K562 (cell line): ENCODE measurements around the gene PPIL1. TPM values are rescaled to one million over a fixed set of nuclear protein-coding genes. Genes with fewer than 3 reads are reported as not detected.

Experiments used
- BDP1 ChIP-seq: IDR thresholded peaks from 3 replicates; pipeline ENCODE4 v1.6.1; 2011; ENCODE audit not compliant: insufficient read length, insufficient read depth
- BMI1 ChIP-seq: fragments of 150-350 bp; IDR thresholded peaks from 2 replicates; pipeline ENCODE4 v1.6.1; 2014; ENCODE audit warnings: low read length
- FOXJ2 ChIP-seq: fragments of 200-800 bp; sonication (Bioruptor generic); IDR thresholded peaks from 2 replicates; pipeline ENCODE4 v1.6.1; 2016; ENCODE audit warnings: missing genetic modification characterization, missing compliant biosample characterization
- FOXK2 ChIP-seq, 2 experiments: fragments of 450-650 bp; IDR thresholded peaks in 1 of 2; conservative IDR thresholded peaks in 1 of 2; 2 replicates each; pipeline ENCODE4 v1.6.1; 2016; ENCODE audit warnings: low read depth in 2 of 2, mild to moderate bottlenecking in 1 of 2
- HMGN3 ChIP-seq: IDR thresholded peaks from 2 replicates; pipeline ENCODE4 v1.6.1; 2011; ENCODE audit warnings: borderline replicate concordance, low read depth, mild to moderate bottlenecking, mixed read lengths, low read length; ENCODE audit not compliant: insufficient read length; ENCODE audit errors: extremely low read depth
- MED1 ChIP-seq: sonication (generic); formaldehyde crosslinking; IDR thresholded peaks from 2 replicates; pipeline ENCODE4 v1.8.1; 2023; ENCODE audit warnings: missing genetic modification reagents, borderline replicate concordance
- POLR2A ChIP-seq: fragments of 450-650 bp; conservative IDR thresholded peaks from 2 replicates; pipeline ENCODE4 v1.6.1; 2016
- SNIP1 ChIP-seq: fragments of 450-650 bp; IDR thresholded peaks from 2 replicates; pipeline ENCODE4 v1.7.1; 2017; ENCODE audit warnings: low read depth, mild to moderate bottlenecking
- STAT6 ChIP-seq: sonication (generic); formaldehyde crosslinking; IDR thresholded peaks from 2 replicates; pipeline ENCODE4 v1.8.1; 2023; ENCODE audit warnings: mild to moderate bottlenecking, missing genetic modification reagents
- SUPT5H ChIP-seq: fragments of 450-650 bp; IDR thresholded peaks from 2 replicates; pipeline ENCODE4 v1.6.1; 2016
- VEZF1 ChIP-seq: fragments of 200-800 bp; sonication (Bioruptor generic); IDR thresholded peaks from 2 replicates; pipeline ENCODE4 v1.6.1; 2017; ENCODE audit warnings: missing genetic modification characterization, missing compliant biosample characterization
- ZNF384 ChIP-seq: IDR thresholded peaks from 2 replicates; pipeline ENCODE4 v1.6.1; 2012; ENCODE audit warnings: low read depth, low read length, improper control_type of control experiment
- ZNF445 ChIP-seq: fragments of 250-450 bp; sonication (Bioruptor Pico); IDR thresholded peaks from 2 replicates; pipeline ENCODE4 v1.4.0; 2020; ENCODE audit warnings: low read depth, mild to moderate bottlenecking, moderate library complexity
- polyA plus RNA-seq, 8 experiments: library from polyadenylated mRNA; depleted of rRNA in 4 of 8; stranded (reverse) in 5 of 8; unstranded in 3 of 8; fragments of >200 nt; fragmentation: Nextera tagmentation in 2 of 8; fragmentation: Illumina TruSeq in 1 of 8; extraction: Ambion mirVana in 2 of 8; extraction: Trizol in 1 of 8; gene quantifications; 2 replicates each; pipeline versions ENCODE4 v1.2.1 to v1.2.3, GENCODE V29; 2011 to 2014; ENCODE audit warnings: inconsistent platforms in 1 of 8, missing spikeins in 1 of 8
- total RNA-seq, 7 experiments: library from RNA; depleted of rRNA in 6 of 7; stranded (reverse); fragments of >200 nt in 6 of 7; fragmentation: Illumina TruSeq in 2 of 7; extraction: Trizol in 2 of 7; gene quantifications; 2 replicates each; pipeline versions ENCODE4 v1.2.1 to v1.2.3, GENCODE V29; 2011 to 2021; ENCODE audit warnings: low replicate concordance in 1 of 7
- TF ChIP-seq, protein P1 (sequence below): fragments of 200-800 bp; sonication (Bioruptor generic); IDR thresholded peaks from 2 replicates; pipeline ENCODE4 v1.6.1; 2016; ENCODE audit warnings: missing genetic modification characterization, missing compliant biosample characterization
- TF ChIP-seq, protein P2 (sequence below): fragments of 150-350 bp; conservative IDR thresholded peaks from 2 replicates; pipeline ENCODE4 v1.6.1; 2014; ENCODE audit warnings: low read length

Gene PPIL1
- total and polyA plus RNA-seq, 9 of the 15 experiments (the other 6 are each of a cell fraction or from before 2014, with no cell fraction given): 65.8 to 205 (median 130) TPM

DNA sequence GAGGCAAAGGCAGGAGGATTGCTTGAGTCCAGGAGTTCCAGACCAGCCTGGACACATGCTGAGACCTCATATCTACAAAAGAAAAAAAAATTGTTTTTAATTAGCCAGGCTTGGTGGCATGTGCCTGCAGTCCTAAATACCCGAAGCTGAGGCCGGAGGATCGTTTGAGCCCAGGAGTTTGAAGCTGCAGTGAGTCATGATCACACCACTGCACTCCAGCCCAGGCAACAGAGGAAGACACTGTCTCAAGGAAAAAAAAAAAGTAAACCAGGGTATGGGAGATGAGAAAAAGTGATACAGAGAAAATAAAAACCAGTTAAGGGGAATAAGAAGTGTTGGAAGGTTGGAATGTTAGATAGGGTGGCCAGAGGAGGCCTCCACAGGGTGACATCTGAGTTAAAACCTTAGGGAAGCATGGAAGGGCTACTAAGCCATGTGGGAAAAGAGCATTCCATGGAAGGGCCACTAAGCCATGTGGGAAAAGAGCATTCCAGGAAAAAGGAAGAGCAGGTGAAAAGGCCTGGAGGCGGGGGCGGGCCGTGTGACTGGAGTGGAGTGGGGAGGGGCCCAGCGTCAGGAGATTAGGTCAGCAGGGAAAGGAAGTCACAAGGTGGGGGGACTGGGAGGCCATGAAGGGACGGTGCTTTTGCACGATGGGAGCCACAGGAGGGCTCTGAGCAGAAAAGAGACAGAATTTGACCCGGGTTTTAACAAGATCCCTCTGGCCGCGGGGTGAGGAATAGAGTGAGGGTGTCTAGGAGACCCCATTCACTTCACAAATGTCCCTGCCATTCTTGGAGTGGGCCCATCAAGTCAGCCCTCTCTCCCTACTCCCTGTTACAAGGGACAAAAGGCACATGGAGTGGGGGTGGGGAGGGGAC lies 53.7 kb downstream of the PPIL1 start (continued):
- no peak for TF ChIP-seq STAT6 (CRISPR knock-in tag)
- TF ChIP-seq VEZF1 (CRISPR knock-in tag): peak; percentile 89
- no peak for TF ChIP-seq BDP1
- TF ChIP-seq BMI1: no peak
- TF ChIP-seq MED1: no peak
- TF ChIP-seq SNIP1: no peak
- peak; percentile 87 for TF ChIP-seq FOXJ2 (tag)
- TF ChIP-seq, protein P1, sequence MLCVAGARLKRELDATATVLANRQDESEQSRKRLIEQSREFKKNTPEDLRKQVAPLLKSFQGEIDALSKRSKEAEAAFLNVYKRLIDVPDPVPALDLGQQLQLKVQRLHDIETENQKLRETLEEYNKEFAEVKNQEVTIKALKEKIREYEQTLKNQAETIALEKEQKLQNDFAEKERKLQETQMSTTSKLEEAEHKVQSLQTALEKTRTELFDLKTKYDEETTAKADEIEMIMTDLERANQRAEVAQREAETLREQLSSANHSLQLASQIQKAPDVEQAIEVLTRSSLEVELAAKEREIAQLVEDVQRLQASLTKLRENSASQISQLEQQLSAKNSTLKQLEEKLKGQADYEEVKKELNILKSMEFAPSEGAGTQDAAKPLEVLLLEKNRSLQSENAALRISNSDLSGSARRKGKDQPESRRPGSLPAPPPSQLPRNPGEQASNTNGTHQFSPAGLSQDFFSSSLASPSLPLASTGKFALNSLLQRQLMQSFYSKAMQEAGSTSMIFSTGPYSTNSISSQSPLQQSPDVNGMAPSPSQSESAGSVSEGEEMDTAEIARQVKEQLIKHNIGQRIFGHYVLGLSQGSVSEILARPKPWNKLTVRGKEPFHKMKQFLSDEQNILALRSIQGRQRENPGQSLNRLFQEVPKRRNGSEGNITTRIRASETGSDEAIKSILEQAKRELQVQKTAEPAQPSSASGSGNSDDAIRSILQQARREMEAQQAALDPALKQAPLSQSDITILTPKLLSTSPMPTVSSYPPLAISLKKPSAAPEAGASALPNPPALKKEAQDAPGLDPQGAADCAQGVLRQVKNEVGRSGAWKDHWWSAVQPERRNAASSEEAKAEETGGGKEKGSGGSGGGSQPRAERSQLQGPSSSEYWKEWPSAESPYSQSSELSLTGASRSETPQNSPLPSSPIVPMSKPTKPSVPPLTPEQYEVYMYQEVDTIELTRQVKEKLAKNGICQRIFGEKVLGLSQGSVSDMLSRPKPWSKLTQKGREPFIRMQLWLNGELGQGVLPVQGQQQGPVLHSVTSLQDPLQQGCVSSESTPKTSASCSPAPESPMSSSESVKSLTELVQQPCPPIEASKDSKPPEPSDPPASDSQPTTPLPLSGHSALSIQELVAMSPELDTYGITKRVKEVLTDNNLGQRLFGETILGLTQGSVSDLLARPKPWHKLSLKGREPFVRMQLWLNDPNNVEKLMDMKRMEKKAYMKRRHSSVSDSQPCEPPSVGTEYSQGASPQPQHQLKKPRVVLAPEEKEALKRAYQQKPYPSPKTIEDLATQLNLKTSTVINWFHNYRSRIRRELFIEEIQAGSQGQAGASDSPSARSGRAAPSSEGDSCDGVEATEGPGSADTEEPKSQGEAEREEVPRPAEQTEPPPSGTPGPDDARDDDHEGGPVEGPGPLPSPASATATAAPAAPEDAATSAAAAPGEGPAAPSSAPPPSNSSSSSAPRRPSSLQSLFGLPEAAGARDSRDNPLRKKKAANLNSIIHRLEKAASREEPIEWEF (CRISPR knock-in tag): no peak
- 0 out of 2 replicates have a peak, but pooled peaks have one; percentile 42 for TF ChIP-seq SUPT5H
- TF ChIP-seq ZNF445 (CRISPR knock-in tag): no peak
- peak; percentile 96 for TF ChIP-seq ZNF384
- TF ChIP-seq FOXK2 (conservative IDR thresholded peaks at IDR 0.05 in 1 of 2, IDR thresholded peaks at IDR 0.05 in 1 of 2; ENCODE audit: low read depth in 2 of 2): peak; percentile 91 to 93
- TF ChIP-seq POLR2A: no peak
- no peak for TF ChIP-seq HMGN3
- TF ChIP-seq, protein P2, sequence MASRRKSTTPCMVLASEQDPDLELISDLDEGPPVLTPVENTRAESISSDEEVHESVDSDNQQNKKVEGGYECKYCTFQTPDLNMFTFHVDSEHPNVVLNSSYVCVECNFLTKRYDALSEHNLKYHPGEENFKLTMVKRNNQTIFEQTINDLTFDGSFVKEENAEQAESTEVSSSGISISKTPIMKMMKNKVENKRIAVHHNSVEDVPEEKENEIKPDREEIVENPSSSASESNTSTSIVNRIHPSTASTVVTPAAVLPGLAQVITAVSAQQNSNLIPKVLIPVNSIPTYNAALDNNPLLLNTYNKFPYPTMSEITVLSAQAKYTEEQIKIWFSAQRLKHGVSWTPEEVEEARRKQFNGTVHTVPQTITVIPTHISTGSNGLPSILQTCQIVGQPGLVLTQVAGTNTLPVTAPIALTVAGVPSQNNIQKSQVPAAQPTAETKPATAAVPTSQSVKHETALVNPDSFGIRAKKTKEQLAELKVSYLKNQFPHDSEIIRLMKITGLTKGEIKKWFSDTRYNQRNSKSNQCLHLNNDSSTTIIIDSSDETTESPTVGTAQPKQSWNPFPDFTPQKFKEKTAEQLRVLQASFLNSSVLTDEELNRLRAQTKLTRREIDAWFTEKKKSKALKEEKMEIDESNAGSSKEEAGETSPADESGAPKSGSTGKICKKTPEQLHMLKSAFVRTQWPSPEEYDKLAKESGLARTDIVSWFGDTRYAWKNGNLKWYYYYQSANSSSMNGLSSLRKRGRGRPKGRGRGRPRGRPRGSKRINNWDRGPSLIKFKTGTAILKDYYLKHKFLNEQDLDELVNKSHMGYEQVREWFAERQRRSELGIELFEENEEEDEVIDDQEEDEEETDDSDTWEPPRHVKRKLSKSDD: no peak
